ENCODE measurements around the gene PFKFB4. TPM values are rescaled to one million over a fixed set of nuclear protein-coding genes. Genes with fewer than 3 reads are reported as not detected.

The PFKFB4 gene
- total RNA-seq, 1 donor from 2014 or later = 19.2 TPM

DNA sequence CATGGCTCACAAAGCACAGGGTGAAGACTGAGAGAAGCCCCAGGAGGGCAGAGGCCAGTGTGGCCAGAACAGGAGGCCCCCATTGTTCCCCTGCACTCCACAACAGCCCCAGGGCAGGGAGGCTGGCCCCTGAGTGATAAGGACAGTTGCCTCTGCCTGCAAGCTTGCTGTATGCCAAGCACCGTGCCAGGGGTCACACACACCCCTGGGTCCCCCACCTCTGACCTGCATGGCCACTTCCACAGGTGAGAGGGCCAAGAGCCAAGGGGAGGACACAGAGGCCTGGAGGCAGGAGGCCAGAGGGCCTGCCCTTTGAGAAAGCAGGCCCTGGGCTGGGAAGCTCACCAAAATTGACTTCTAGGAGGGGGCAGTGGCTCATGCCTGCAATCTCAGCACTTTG, 86.3 kb downstream of the PFKFB4 start:
- H3K36me3 Mint-ChIP-seq (ENCODE audit: low read depth) = no peaks in the 10 kb centered on the region
- TF ChIP-seq, protein P1, sequence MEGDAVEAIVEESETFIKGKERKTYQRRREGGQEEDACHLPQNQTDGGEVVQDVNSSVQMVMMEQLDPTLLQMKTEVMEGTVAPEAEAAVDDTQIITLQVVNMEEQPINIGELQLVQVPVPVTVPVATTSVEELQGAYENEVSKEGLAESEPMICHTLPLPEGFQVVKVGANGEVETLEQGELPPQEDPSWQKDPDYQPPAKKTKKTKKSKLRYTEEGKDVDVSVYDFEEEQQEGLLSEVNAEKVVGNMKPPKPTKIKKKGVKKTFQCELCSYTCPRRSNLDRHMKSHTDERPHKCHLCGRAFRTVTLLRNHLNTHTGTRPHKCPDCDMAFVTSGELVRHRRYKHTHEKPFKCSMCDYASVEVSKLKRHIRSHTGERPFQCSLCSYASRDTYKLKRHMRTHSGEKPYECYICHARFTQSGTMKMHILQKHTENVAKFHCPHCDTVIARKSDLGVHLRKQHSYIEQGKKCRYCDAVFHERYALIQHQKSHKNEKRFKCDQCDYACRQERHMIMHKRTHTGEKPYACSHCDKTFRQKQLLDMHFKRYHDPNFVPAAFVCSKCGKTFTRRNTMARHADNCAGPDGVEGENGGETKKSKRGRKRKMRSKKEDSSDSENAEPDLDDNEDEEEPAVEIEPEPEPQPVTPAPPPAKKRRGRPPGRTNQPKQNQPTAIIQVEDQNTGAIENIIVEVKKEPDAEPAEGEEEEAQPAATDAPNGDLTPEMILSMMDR (conservative IDR thresholded peaks at IDR 0.05) = no peak
- peaks cover 3% of the 10 kb centered on the region for H3K27me3 Mint-ChIP-seq (ENCODE audit: low read depth)
- H3K27ac Mint-ChIP-seq (ENCODE audit: unreplicated experiment) = peak overlapping the region; percentile 86
- peak overlapping the region; percentile 51 for H3K4me3 Mint-ChIP-seq
- peaks cover 54% of the 10 kb centered on the region for H3K4me1 Mint-ChIP-seq
- DNase-seq (ENCODE audit: low read depth, low spot score) = no peak
- H3K9me3 Mint-ChIP-seq = no peaks in the 10 kb centered on the region

DNA sequence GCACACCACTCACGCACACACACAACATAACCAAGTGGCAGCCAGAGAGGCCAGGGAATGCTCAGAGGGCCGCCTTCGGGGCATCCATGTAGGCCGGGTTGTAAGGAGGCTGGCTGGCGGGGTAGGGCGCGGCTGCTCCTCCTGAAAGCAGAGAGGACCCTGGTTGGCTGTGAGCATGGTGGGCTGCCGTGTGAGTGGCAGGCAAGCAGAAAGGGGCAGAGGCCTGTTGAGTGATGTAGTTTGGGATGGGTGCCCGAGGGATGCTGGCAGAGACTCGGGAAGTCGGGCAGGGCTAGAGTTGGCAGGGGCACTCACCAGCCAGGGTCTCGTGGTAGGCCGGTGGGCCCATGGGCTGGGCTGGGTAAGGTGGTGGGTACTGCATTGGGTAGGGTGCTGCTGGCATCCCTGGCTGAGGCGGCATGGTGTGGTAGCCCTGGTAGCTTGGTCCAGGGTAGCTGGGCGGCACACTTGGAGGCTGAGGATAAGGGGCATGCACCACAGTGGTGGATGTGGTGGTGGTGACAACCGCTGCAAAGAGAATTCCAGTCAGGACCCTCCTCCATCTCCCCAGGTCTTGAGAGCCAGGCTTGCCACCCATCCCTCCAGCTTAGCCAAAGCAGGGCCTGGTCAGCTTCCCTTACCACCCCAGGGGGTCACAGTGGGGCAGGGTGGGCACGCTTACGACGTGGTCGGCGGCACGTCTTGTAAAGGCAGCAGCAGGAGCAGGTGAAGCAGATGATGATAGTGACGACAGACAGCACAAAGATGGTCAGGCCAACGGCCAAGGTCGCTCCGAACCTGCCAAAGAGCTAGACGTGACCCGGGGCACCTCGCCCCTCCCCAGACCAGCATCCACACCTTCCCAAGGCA, 87.3 kb downstream of the PFKFB4 start:
- no peak for DNase-seq (ENCODE audit: low read depth, low spot score)
- H3K4me3 Mint-ChIP-seq = peak overlapping the region; percentile 75
- peaks cover 3% of the 10 kb centered on the region for H3K27me3 Mint-ChIP-seq (ENCODE audit: low read depth)
- H3K36me3 Mint-ChIP-seq (ENCODE audit: low read depth) = no peaks in the 10 kb centered on the region
- TF ChIP-seq, protein P1 (conservative IDR thresholded peaks at IDR 0.05) = no peak
- H3K9me3 Mint-ChIP-seq = no peaks in the 10 kb centered on the region
- peak overlapping the region; percentile 71 for H3K27ac Mint-ChIP-seq (ENCODE audit: unreplicated experiment)
- H3K4me1 Mint-ChIP-seq = peaks cover 52% of the 10 kb centered on the region

DNA sequence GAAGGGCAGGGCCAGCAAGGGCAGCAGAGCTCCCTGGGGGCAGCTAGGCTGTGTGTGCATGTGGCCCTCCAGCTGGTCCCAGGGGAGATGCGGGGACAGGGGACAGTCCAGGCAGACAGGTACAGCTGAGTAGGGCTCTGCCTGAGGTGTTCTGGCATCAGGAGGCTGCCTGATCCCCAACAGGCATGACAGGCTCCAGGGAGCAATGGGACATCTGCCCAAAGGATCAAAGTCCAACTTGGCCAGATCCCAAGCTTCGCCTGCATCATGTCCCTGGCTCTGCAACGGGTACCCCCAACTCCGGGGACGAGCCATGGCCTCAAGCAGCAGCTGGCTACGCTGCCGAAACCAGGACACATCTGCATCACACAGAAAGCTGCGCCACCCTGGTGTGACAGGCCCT, 88.3 kb downstream of the PFKFB4 start:
- H3K36me3 Mint-ChIP-seq (ENCODE audit: low read depth) = no peaks in the 10 kb centered on the region
- H3K4me3 Mint-ChIP-seq = peak overlapping the region; percentile 75
- peak overlapping the region; percentile 52 for H3K27ac Mint-ChIP-seq (ENCODE audit: unreplicated experiment)
- TF ChIP-seq, protein P1 (conservative IDR thresholded peaks at IDR 0.05) = no peak
- peaks cover 3% of the 10 kb centered on the region for H3K27me3 Mint-ChIP-seq (ENCODE audit: low read depth)
- H3K9me3 Mint-ChIP-seq = no peaks in the 10 kb centered on the region
- DNase-seq (ENCODE audit: low read depth, low spot score) = no peak
- peaks cover 47% of the 10 kb centered on the region for H3K4me1 Mint-ChIP-seq

Small RNAs within 50 kb of the gene (microRNA-seq; reads per million reads assigned to microRNA genes)
- gene MIR6823 (not detected), gene MIR711 (not detected)

Other genes starting within 250 kb of the PFKFB4 start
- gene SPINK8, start 223.1 kb downstream of the PFKFB4 start, total RNA-seq = not detected in 2 replicates
- 0.44 and 0.68 TPM in 2 replicates for gene FBXW12, start 184.6 kb downstream of the PFKFB4 start, total RNA-seq
- gene PLXNB1, start 126.7 kb downstream of the PFKFB4 start, total RNA-seq = 161 and 180 TPM in 2 replicates
- 12.4 TPM in 2 replicates for gene CCDC51, start 116.7 kb downstream of the PFKFB4 start, total RNA-seq
- gene TMA7, start 116.5 kb downstream of the PFKFB4 start, total RNA-seq = 309 and 318 TPM in 2 replicates
- 21.8 and 22.1 TPM in 2 replicates for gene ATRIP, start 110.1 kb downstream of the PFKFB4 start, total RNA-seq
- 117 and 124 TPM in 2 replicates for gene SHISA5, start 52.6 kb downstream of the PFKFB4 start, total RNA-seq
- 1.3 TPM in 2 replicates for gene UCN2, start 7.0 kb upstream of the PFKFB4 start, total RNA-seq
- gene COL7A1, start 38.5 kb upstream of the PFKFB4 start, total RNA-seq = 28.4 and 28.7 TPM in 2 replicates
- 288 and 297 TPM in 2 replicates for gene UQCRC1, start 52.8 kb upstream of the PFKFB4 start, total RNA-seq
- 0.51 and 0.66 TPM in 2 replicates for gene TMEM89, start 65.0 kb upstream of the PFKFB4 start, total RNA-seq
- gene SLC26A6, start 78.7 kb upstream of the PFKFB4 start, total RNA-seq = 54.8 and 57.4 TPM in 2 replicates
- 26.5 and 27.2 TPM in 2 replicates for gene CELSR3, start 106.1 kb upstream of the PFKFB4 start, total RNA-seq
- 25.3 and 30.2 TPM in 2 replicates for gene NCKIPSD, start 129.1 kb upstream of the PFKFB4 start, total RNA-seq
- 139 and 143 TPM in 2 replicates for gene IP6K2, start 160.4 kb upstream of the PFKFB4 start, total RNA-seq

Measured in neural crest cell (in vitro differentiated cells).